Inflammatory macrophage treated with lipopolysaccharide for 4 hours (primary cell): ENCODE results near the gene KCNE1.
"Not testable (repeated sequence)": the region's sequence is repeated elsewhere in the genome, so short reads cannot be mapped to it uniquely, and the experiment has no call there.

Experiments used
- DNase-seq: peaks from one replicate; pipeline ENCODE4 v3.0.0-alpha.2; 2020

Gene KCNE1

GRCh38 chr21:34406676-34407075 is 105.3 kb downstream of the KCNE1 start:
- not testable (repeated sequence) for DNase-seq

DNA sequence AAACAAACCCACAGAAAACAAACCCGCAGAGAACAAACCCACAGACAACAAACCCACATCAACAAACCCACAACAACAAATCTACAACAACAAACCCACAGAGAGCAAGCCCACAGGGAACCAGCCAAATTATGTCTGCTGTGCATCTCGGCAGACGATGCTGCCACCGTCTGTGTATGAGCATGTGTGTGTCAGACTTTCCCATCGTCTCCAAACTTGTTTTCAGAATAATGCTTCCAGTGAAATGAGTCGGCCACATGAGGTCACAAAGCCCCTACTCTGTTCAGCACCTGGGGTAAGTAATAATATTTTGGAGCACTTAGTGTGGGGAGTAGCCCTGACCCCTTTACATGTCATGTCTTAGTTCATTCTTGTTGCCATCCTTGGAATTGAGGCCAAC is 105.9 kb downstream of the KCNE1 start:
- not testable (repeated sequence) for DNase-seq

DNA sequence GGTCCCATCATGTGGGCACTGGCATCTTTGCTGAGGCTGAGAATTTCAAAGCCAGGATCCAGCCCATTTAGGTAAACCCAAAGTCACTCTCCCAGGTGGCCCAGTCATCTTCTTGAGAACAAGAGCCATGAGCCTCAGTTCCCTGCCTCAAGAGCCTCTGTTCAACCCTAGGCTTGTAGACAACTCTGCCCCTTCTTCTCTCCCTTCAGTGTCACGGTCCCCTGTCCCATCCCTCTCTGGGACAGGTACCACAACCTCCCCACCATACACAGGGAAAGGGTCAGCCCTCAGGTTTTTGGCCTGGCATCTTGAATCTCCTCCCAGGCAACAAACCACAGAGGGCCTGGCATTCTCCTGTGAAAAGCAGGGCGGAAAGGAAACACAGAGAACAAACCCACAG is 106.3 kb downstream of the KCNE1 start:
- DNase-seq, result not testable (repeated sequence)

- not testable (repeated sequence) for DNase-seq
These were observed 107.3 kb downstream of the KCNE1 start for GRCh38 chr21:34404742-34405141.

- DNase-seq, result not testable (repeated sequence)
These were observed 111.5 kb downstream of the KCNE1 start for GRCh38 chr21:34400522-34400921.
